Stimulated activated CD8-positive, alpha-beta memory T cell treated with anti-CD3 and anti-CD28 coated beads, Interleukin-15, amount 100 ng/mL, for 48 hours (primary cell): ENCODE measurements around the gene MOBP.

Source experiments
- DNase-seq, 2 donors: peaks; one replicate each; pipeline ENCODE4 v3.0.0-alpha.2; 2020; ENCODE audit warnings: low read depth in 2 of 2

Gene MOBP

DNA sequence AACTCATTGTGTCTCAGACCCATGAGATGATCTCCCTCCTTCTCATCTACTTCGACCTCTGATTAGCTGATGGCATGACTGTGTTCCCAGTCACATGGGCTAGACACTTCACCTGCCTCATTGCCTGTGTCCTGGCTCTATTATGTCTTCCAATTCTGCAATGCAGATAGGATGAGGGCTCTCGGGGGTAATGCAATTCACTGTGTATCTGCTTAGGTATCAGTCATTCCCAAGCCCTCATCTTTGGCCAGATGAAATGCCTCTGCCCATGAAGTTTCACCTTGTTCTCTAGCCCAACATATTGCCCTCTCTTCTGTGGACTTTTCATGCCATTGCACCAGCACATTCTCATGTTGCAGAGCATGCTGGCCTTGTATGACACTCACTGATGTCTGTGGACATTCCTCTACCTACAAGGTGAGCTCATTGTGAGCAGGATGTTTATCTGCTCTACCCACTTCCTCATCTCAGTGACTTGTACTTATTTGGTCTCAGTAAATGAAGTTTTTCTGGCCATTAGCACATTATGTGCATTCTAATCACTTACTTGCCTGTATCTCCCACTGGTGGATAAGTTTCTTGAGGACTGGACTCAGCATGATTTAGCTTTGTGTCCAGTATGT, 32.3 kb downstream of the MOBP start:
- no peak for DNase-seq

DNA sequence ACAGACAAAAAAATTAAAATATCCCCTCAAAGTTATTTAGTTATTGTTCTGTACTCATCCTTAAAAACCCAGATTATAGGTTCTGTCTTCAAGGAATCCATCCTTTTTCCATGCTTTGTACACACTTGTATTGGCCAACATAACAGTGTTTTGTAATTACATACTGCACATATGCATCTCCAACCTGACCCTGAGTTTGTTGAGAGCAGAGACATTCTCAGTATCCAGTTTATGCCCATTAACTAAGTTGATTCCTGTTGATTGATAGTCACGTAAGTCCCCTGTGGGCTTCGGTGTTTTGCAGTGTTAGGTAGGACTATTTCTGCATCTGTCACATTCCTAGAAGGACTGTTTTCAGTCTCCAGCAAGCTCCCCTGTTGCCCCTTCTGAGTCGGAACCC, 33.6 kb downstream of the MOBP start:
- DNase-seq: no peak

DNA sequence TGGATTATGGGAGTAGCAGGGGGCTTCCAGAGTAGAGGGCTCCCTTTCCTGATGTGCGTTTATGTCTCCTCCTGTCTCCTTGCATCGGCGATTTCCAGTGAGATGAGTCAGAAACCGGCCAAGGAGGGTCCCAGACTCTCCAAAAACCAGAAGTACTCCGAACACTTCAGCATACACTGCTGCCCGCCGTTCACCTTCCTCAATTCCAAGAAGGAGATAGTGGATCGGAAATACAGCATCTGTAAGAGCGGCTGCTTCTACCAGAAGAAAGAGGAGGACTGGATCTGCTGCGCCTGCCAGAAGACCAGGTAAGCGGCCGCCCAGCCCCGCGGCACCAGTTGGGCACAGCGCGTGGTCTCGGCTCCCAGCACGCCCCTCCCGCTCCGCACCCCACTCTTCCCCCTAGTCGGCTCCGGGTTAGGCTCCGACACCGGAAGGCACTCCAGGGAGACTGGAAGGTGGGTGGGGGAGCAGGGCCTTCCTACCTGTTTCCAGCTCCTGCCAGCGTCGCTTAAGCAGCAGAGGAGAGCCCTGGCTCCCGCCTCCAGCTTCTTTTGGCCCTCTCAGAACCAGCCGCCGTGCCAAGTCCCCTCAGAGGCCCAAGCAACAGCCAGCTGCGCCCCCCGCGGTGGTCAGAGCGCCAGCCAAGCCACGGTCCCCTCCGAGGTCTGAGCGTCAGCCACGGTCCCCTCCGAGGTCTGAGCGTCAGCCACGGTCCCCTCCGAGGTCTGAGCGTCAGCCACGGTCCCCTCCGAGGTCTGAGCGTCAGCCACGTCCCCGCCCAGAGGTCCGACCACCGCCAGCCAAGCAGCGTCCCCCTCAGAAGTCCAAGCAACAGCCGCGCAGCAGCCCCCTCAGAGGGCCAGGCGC, 34.7 kb downstream of the MOBP start:
- DNase-seq: no peak

GRCh38 chr3:39502838-39503145, 35.3 kb downstream of the MOBP start:
- DNase-seq: no peak

DNA sequence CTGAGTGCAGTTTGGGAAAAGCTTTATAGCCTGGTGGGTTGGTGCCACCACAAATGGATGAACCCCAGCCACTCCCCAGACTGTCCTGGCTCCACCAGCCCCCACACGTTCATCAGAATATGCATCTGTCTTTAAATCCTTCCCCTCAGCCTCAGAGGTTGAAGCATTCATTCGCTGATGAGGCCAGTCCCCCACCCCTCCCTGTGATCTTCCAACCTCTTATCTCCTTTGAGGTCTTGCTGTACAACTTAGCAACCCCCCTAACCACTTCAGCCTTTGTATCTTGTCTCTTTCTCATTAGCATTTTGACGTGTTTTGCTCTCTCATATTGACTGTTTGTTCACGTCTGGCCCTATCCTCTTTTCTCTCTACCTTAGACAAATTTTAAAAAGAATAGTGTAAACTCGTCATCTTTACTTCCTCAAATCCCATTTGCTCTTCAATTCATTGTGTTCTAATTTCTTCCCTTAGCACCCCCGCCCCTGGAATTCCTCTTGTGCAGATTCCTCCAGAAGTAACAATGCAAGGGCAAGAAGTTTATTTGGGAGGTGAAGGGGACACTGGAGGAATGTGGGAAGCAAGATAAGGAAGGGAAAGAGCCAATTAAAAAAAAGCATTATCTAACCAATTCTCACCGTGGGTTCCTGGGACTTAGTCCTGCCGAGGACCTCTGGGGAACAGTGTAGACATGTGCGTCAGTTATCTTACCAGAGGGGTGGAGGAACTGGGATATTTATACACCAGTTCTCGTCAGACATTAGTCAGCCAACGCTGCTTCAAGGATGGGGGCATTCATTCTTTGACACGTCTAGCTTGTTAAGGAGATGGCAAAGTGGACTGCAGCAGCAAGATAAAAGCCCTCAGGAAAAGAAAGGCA, 38.6 kb downstream of the MOBP start:
- no peak for DNase-seq

DNA sequence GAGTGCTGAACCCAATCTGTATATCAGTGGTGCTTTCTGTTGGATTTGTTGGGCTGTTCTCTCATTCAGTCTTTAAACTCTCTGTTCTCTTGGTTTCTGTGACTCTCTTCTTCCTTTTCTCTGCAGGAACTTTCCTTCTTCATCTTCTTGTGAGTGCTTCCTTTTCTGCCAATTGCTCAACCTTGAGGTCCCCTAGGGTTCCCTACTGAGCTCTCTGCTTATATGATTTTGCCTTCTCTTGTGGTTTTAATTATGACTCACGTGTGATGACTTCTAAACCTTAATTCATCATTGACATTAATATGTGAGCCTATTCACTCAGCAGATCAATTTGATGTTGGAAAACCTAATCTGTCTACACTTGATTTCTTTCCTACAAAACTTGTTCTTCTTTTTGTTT, 39.4 kb downstream of the MOBP start:
- no peak for DNase-seq

DNA sequence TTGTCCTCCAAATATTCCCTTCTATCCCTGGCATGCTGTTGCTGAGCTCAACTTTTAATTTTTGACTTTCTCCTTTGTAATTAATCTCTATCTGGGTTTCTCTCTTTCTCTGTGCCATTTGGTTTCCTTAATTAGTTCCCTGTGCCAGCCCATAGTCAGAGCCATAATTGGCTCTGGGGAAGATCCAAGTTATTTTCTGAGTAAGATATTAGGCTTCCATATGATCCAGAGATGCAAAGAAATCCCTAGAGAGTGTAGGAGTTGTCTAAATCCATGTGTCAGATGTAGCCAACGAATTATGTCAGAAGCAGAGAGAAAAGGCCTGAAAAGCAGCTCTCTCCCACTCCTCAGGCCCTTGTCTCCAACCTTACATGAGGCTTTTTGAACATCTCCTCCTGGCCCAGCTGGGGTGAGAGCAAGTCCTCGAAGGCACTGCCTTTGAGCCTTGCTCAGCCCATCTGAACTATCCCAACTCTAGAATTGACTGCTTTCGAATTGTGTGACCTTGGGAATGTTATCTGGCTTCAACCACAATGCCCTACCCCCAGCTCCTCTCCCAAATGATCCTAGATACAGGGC, 46.4 kb downstream of the MOBP start:
- no peak for DNase-seq

DNA sequence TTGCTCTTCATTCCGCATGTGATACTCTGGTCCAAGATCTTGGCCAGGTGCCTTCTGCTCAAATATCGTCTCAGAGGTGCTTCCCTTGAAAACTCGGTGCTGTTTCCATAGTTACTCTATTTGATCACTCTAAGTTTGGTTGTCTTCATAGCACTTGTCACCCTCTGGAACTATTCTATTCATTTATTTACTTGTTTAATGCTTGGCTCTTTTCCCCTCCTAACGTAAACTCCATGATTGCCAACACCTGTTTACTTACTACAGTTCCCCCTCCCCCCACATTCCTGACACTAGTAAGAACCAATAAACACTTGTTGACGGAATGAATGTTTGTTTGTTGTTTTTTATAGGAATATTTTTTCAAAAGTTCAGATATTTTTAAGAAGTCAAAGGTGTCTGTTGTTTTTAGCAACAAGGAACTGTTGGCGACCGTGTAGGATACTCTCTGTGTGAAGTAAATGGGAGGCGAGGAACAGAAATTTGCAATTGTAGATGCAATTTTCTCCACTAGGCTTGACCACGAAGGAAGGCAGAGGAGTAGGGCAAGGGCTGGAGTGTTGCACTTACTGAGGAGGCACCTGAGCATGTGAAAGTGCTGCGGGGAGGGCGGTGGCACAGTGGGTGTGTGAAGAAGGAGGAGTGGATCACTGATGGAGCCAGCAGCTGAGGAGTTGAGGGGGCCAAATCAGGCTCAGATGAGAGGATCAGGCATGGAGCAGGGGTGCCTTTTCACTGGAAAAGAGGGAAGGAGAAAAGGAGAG, 48.4 kb downstream of the MOBP start:
- no peak for DNase-seq

DNA sequence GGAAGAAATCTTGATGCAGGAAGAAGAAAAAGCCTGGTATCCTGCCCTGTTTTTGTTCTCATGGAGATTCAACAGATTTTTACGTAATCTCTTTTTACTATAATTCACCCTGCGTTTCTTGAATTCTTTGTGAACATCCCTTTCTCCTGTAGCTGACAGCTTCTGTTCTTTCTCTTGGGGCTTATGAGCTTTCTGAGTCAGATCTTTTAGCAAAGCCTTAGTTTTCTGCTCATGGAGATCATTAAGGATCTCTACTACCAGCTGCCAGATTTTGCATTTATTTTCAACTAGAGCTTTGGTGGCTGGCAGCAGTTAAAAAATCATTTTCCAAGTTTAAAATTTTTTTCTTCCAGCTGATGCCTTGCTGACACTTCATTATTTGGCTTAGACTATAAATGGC, 51.6 kb downstream of the MOBP start:
- DNase-seq: no peak

GRCh38 chr3:39519554-39520288, 52.2 kb downstream of the MOBP start:
- DNase-seq: no peak

DNA sequence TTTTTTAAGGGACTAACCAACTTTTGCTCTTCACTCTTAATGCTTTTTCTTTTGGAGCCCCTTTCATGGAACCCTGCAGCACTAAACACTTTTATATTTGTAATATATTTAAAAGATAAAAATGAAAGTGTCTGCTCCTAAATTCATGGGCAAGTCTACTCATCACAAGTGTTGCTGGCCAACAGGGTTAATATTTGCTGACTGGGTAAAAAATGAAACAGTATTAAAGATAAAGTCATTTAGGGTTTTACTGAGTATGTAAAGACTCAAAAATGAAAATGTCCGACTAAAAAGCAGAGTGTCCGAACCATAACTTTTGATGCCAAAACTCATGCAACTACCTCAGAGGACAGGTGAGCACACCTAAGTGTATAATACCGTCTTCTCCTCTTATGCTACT, 54.0 kb downstream of the MOBP start:
- no peak for DNase-seq

- DNase-seq: no peak
Measured at GRCh38 chr3:39524107-39524506, 56.6 kb downstream of the MOBP start.

GRCh38 chr3:39528844-39529243, 61.4 kb downstream of the MOBP start:
- no peak for DNase-seq

GRCh38 chr3:39529577-39529976, 62.1 kb downstream of the MOBP start:
- DNase-seq: no peak

DNA sequence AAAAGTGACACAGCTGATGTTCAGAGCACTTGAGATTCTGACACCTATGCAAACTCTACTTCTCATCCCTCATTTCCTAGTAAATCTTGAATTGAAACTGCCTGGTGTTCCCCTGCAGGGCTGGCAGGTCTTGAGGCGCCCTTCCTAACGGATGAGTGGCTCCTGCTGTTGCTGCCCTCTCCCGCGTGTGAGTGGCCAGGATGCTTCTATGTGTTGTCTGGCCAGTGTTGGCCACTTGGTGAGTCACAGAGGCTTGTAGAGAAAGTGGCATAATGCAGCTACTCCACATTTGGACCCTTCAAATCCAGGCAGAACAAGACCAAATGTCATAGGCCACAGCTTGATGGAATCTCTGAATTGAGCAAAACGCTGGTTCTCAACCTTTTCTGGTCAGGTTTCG, 63.6 kb downstream of the MOBP start:
- no peak for DNase-seq

DNA sequence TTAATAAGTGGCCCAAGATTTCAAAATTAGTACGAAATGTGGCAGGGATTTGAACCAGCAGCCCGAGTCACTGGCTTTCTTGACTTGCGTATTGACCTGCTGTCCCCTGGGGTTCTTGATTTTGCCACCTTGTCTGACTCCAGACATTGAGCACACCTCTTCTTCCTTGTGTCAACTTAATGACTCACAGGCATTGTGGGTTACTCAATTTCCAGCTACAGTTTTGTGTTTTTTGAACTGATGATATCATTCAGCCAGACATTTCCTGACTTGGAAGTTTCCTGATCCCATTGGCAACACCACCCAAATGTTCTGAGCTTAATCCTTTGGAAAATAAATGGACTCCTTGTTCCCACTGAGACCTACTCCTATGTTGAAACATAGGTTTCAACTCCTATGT, 64.2 kb downstream of the MOBP start:
- DNase-seq: no peak

GRCh38 chr3:39532777-39533176, 65.3 kb downstream of the MOBP start:
- no peak for DNase-seq

DNA sequence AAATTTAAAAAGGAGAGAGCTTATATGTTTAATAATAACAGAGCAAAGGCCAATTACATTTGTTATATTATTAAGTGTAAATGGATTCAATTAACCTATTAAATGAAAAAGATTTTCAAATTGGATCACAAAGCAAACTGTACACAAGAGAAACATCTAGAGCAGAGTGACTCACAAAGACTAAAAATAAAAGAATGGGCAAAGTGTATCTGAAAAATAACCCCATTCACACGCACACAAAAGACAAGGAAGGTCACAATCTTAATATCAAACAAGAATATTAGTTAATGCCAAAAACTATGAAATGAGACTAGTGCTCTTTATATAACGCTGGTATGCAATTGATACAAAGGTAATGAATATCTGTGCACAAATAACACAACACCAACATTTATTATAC, 65.7 kb downstream of the MOBP start:
- DNase-seq: no peak

DNA sequence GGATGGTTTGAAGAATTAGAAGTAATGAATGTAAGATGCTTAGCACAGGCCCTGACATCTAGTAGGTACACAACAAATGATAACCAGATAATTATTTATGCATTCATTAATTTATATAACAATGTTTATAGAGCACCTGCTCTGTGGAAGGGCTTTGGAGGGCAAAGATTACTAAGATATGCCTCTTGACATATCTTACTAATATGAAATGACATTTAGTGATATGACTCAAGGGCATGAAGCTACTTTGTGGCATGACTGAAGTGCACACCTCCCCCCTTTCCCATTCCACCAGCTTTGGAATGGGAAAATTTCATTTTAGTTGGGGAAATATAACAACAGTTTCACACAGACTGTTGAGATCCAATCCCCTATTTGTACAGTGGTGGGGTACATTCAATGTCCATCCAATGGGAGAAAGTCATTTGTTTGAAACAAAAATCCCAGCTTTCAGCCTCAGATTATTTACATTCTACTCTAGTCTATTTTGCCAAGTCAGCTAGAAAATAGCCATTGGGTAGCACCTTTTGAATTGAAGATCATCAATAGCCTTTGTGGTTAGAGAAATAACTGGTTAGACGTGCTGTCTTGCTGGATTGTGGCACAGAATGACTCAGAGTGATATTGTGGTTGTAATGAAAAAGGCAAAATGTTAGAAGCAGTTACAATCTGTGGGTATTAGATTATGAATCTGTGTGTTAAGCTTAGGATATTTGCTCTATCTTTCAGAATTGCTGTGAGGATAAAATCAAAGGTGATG, 72.9 kb downstream of the MOBP start:
- no peak for DNase-seq

DNA sequence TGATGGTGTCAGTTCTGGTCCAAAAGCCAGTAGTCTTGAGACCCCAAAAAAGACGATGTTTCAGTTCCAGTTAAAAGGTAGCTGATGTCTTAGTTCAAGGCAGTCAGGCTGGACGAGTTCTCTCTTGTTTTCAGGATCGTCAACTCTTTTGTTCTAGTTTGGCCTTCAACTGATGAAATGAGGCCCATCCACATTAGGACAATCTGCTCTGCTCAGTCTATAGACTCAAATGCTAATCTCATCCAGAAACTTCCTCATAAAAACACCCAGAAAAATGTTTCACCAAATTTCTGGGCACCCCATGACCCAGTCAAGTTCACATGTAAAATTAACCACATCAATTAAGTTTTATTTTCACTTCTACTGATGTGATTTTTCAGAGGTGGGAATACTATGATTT, 74.0 kb downstream of the MOBP start:
- DNase-seq: no peak
